GM12878 (cell line): Measurements from ENCODE around the gene SMPD1. TPM values are rescaled to one million over a fixed set of nuclear protein-coding genes. Genes with fewer than 3 reads are reported as not detected.

Experiments
- ATAC-seq: fragments of 200-7000 bp; cut with Tn5 transposase; 3 replicates; pipeline ENCODE4 v1.9.1; 2020; ENCODE audit warnings: mild to moderate bottlenecking, moderate library complexity
- BruUV-seq: library from RNA; stranded (reverse); fragments of 400-500 nt; replicated peaks from 2 replicates; lab custom pipeline; 2021; lab: Mats Ljungman, UMichigan
- CTCF ChIA-PET: fragments of 300-600 bp; sonication (Branson Sonifier 250); formaldehyde crosslinking; extraction: SDS; loops from one replicate; lab custom pipeline; 2021; ENCODE audit warnings: inconsistent platforms; lab: Yijun Ruan, JAX
- POLR2A ChIA-PET: fragments of 350-600 bp; formaldehyde crosslinking; extraction: SDS; loops from one replicate; lab custom pipeline; 2021; ENCODE audit warnings: inconsistent platforms; lab: Charles Lee
- RAD21 ChIA-PET: fragments of 300-600 bp; sonication (Branson Sonifier 250); formaldehyde crosslinking; loops from one replicate; lab custom pipeline; 2023; ENCODE audit warnings: antibody characterized with exemption; ENCODE audit not compliant: unreplicated experiment; lab: Charles Lee
- SMC1A ChIA-PET: fragments of 300-600 bp; sonication (Branson Sonifier 250); formaldehyde crosslinking; loops from one replicate; lab custom pipeline; 2023; ENCODE audit not compliant: unreplicated experiment, uncharacterized antibody; lab: Charles Lee
- DNase-seq: peaks from one replicate; pipeline ENCODE4 v3.0.0-alpha.2; 2011; ENCODE audit warnings: low read depth, low spot score
- FAIRE-seq: peaks from 3 replicates; lab custom pipeline; 2011; peaks lifted over from hg19 to GRCh38; lab: Jason Lieb, UNC
- H2AFZ ChIP-seq: 2 replicates; pipeline ENCODE4 v1.6.0; 2011; ENCODE audit warnings: low read depth, low read length, control low read depth; ENCODE audit not compliant: control insufficient read depth
- H3K27ac ChIP-seq: 2 replicates; pipeline ENCODE4 v1.5.1; 2011; ENCODE audit warnings: control low read depth; ENCODE audit not compliant: control insufficient read depth, insufficient read depth
- H3K27me3 ChIP-seq, 2 experiments: replicated peaks in 1 of 2; 2 replicates each; pipeline versions ENCODE4 v1.6.0 to v1.6.1; 2011; ENCODE audit warnings: low read length in 1 of 2; ENCODE audit not compliant: control insufficient read depth in 2 of 2, insufficient read depth in 2 of 2
- H3K36me3 ChIP-seq, 2 experiments: 2 replicates each; pipeline ENCODE4 v1.5.1; 2011; ENCODE audit warnings: low read length in 1 of 2; ENCODE audit not compliant: control insufficient read depth in 2 of 2, insufficient read depth in 2 of 2
- H3K4me1 ChIP-seq: 2 replicates; pipeline ENCODE4 v1.6.1; 2011; ENCODE audit warnings: mild to moderate bottlenecking, low read length, moderate library complexity, mixed read lengths; ENCODE audit not compliant: control insufficient read depth, insufficient read depth
- H3K4me2 ChIP-seq: 2 replicates; pipeline ENCODE4 v1.6.0; 2011; ENCODE audit warnings: control low read depth; ENCODE audit not compliant: control insufficient read depth, insufficient read depth
- H3K4me3 ChIP-seq: fragments of 200-600 bp; sonication (generic); 2 replicates; pipeline ENCODE4 v1.5.1; 2016
- H3K79me2 ChIP-seq: 2 replicates; pipeline ENCODE4 v1.6.0; 2011; ENCODE audit warnings: low read length; ENCODE audit not compliant: control insufficient read depth, insufficient read depth
- H3K9ac ChIP-seq: 2 replicates; pipeline ENCODE4 v1.8.0; 2011; ENCODE audit warnings: low read length, control low read depth, mixed read lengths; ENCODE audit not compliant: control insufficient read depth, insufficient read depth
- H3K9me3 ChIP-seq: replicated peaks from 3 replicates; pipeline ENCODE4 v1.5.1; 2011; ENCODE audit warnings: mild to moderate bottlenecking, low read length; ENCODE audit not compliant: control insufficient read depth, insufficient read depth
- H4K20me1 ChIP-seq: 2 replicates; pipeline ENCODE4 v1.6.0; 2011; ENCODE audit not compliant: control insufficient read depth, insufficient read depth
- CHD4 ChIP-seq: fragments of 200-600 bp; sonication (generic); IDR thresholded peaks from 2 replicates; pipeline ENCODE4 v1.6.1; 2016; ENCODE audit warnings: mild to moderate bottlenecking
- EED ChIP-seq: sonication (generic); IDR thresholded peaks from 2 replicates; pipeline ENCODE4 v1.6.1; 2016; ENCODE audit warnings: antibody characterized with exemption, low read depth
- MYB ChIP-seq: fragments of 150-350 bp; IDR thresholded peaks from 2 replicates; pipeline ENCODE4 v1.6.1; 2014; ENCODE audit warnings: mild to moderate bottlenecking, low read depth, low read length, borderline replicate concordance
- NFIC ChIP-seq: IDR thresholded peaks from 2 replicates; pipeline ENCODE4 v1.6.1; 2012; ENCODE audit warnings: low read depth, mild to moderate bottlenecking, inconsistent platforms, low read length, moderate library complexity
- PAX8 ChIP-seq: fragments of 450-650 bp; IDR thresholded peaks from 2 replicates; pipeline ENCODE4 v1.6.1; 2017; ENCODE audit warnings: mild to moderate bottlenecking, moderate library complexity
- SIN3A ChIP-seq: IDR thresholded peaks from 2 replicates; pipeline ENCODE4 v1.6.1; 2012; ENCODE audit warnings: low read depth, low read length, improper control_type of control experiment
- STAT3 ChIP-seq: IDR thresholded peaks from 2 replicates; pipeline ENCODE4 v1.6.1; 2011; ENCODE audit warnings: low read depth, low read length, improper control_type of control experiment
- TAF1 ChIP-seq: IDR thresholded peaks from 2 replicates; pipeline ENCODE4 v1.6.1; 2011; ENCODE audit warnings: mild to moderate bottlenecking, low read depth, low read length, borderline replicate concordance
- TCF3 ChIP-seq: IDR thresholded peaks from 2 replicates; pipeline ENCODE4 v1.6.1; 2012; ENCODE audit warnings: low read depth, mild to moderate bottlenecking, low read length, borderline replicate concordance; ENCODE audit not compliant: insufficient read depth
- WRNIP1 ChIP-seq: IDR thresholded peaks from 2 replicates; pipeline ENCODE4 v1.6.1; 2011; ENCODE audit warnings: low read depth, low read length, improper control_type of control experiment, borderline replicate concordance
- YBX1 ChIP-seq: fragments of 450-650 bp; IDR thresholded peaks from 2 replicates; pipeline ENCODE4 v1.6.1; 2016; ENCODE audit warnings: antibody characterized with exemption
- WGBS: methylation state at CpG from one replicate; pipeline ENCODE4 v1.1.6; 2016; ENCODE audit warnings: low lambda C conversion rate; ENCODE audit not compliant: insufficient replicate concordance, insufficient coverage; ENCODE audit errors: missing lambda C conversion rate; 5-methylcytosine and 5-hydroxymethylcytosine counted together
- in situ Hi-C: fragments of 300-500 bp; cut with MboI; formaldehyde crosslinking; loops from 9 replicates; pipeline ENCODE4 v1.14.3; 2018; ENCODE audit warnings: mixed read lengths
- intact Hi-C: fragments of 100-400 bp; cut with micrococcal nuclease; formaldehyde crosslinking; loops from one replicate; pipeline ENCODE4 v1.14.2; 2022; ENCODE audit not compliant: unreplicated experiment
- polyA plus RNA-seq, 11 experiments: library from polyadenylated mRNA; depleted of rRNA in 4 of 11; unstranded in 6 of 11; stranded (reverse) in 5 of 11; fragments of >200 nt; fragmentation: Nextera tagmentation in 4 of 11; fragmentation: Illumina TruSeq in 1 of 11; extraction: Ambion mirVana in 4 of 11; extraction: Trizol in 1 of 11; gene quantifications; 1 replicate in 1 of 11; 2 replicates in 10 of 11; pipeline versions ENCODE4 v1.2.1 to v1.2.3, GENCODE V29; 2011 to 2016; ENCODE audit warnings: inconsistent platforms in 2 of 11, missing spikeins in 2 of 11, low read depth in 1 of 11
- total RNA-seq, 4 experiments: library from RNA; depleted of rRNA in 3 of 4; stranded (reverse); fragments of >200 nt in 3 of 4; fragmentation: Illumina TruSeq in 1 of 4; extraction: Trizol in 1 of 4; gene quantifications; 2 replicates each; pipeline versions ENCODE4 v1.2.1 to v1.2.3, GENCODE V29; 2013 to 2021
- TF ChIP-seq, protein P1 (sequence below): IDR thresholded peaks from 2 replicates; pipeline ENCODE4 v1.6.1; 2011; ENCODE audit warnings: low read depth, mild to moderate bottlenecking, low read length, moderate library complexity, borderline replicate concordance; ENCODE audit errors: extremely low read depth

SMPD1 gene
- total and polyA plus RNA-seq, 10 of the 15 experiments (the other 5 are each of a cell fraction or from before 2014, with no cell fraction given): 1.4 to 13.7 (median 6.2) TPM

DNA sequence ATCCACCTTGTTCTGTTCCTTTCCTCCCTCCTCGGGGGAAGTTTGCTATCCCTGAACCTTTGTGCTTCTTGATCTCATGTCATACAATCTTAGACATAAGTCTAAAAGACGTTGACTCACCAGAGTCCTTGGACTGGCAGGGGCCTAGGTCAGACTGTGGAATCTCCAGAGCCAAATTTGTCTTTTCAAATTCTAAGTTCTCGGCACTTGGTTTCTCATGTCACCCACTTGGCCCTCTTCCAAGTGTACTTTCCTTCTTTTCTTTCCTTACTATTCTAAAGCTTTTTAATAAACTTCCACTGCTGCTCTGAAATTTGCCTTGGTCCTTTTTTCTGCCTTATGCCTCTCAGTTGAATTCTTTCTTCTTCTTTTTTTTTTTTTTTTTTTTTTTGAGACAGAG lies 30.1 kb upstream of the SMPD1 start:
- WGBS: 35% methylated on average over 3 of the region's 3 CpGs

More for the DNA sequence above, 30.1 kb upstream of the SMPD1 start:
- H4K20me1 ChIP-seq: no peaks in the 10 kb centered on the region
- ChIA-PET RAD21 (interaction anchor here (1.3 kb wide), 1 partner anchor 83 kb away, joined by 4 read pairs; no protein-coding TSS in a partner anchor), SMC1A (interaction anchor here (3.3 kb wide), 1 partner anchor 19 kb away, joined by 10 read pairs; no protein-coding TSS in a partner anchor)
- no TSS peak for BruUV-seq
- H3K4me2 ChIP-seq: no peak overlapping the region
- no peak for TF ChIP-seq EED
- TF ChIP-seq WRNIP1: no peak
- TF ChIP-seq MYB: no peak
- TF ChIP-seq TAF1: no peak
- TF ChIP-seq TCF3: no peak
- no peak for TF ChIP-seq YBX1
- TF ChIP-seq, protein P1, sequence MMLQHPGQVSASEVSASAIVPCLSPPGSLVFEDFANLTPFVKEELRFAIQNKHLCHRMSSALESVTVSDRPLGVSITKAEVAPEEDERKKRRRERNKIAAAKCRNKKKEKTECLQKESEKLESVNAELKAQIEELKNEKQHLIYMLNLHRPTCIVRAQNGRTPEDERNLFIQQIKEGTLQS: no peak
- TF ChIP-seq CHD4: no peak
- no peak for TF ChIP-seq STAT3
- TF ChIP-seq SIN3A: no peak
- no peak for TF ChIP-seq NFIC
- TF ChIP-seq PAX8: no peak
- TF ChIP-seq, all 136 proteins: peak for 0
- ATAC-seq (no peak), FAIRE-seq (no peak), DNase-seq (no peak)
- in situ Hi-C loops: loop anchor here (5.0 kb wide), 1 partner anchor 338 kb away; no protein-coding TSS in a partner anchor
- ChIA-PET CTCF (interaction anchor here (0.7 to 5.3 kb wide), 5 partner anchors 7 to 1808 kb away, joined by 3 to 59 read pairs (median 25); no protein-coding TSS in a partner anchor), POLR2A (interaction anchor here (0.6 kb wide), 1 partner anchor 90 kb away, joined by 3 read pairs; no protein-coding TSS in a partner anchor)
- Histone ChIP-seq H3K9ac (no peak overlapping the region), H3K4me3 (no peak overlapping the region), H3K36me3 (no peaks in the 10 kb centered on the region), H2AFZ (no peak overlapping the region), H3K27me3 (no peaks in the 10 kb centered on the region), H3K9me3 (no peaks in the 10 kb centered on the region), H3K79me2 (no peaks in the 10 kb centered on the region), H3K27ac (no peak overlapping the region), H3K4me1 (no peaks in the 10 kb centered on the region)
- intact Hi-C loops: no loop called here
